HG03469 (cell line): ENCODE results near the gene CCDC8.
"Not testable (repeated sequence)": the region's sequence is repeated elsewhere in the genome, so short reads cannot be mapped to it uniquely, and the experiment has no call there.

ENCODE experiments used
- ATAC-seq: cut with Tn5 transposase; IDR thresholded peaks from one replicate; pipeline ENCODE4 v1.9.1; 2021; ENCODE audit warnings: mild to moderate bottlenecking, moderate library complexity, moderate number of reproducible peaks; ENCODE audit not compliant: unreplicated experiment

CCDC8 gene

GRCh38 chr19:46383846-46384245, 29.5 kb downstream of the CCDC8 start:
- no peak for ATAC-seq

GRCh38 chr19:46383171-46383815, 30.1 kb downstream of the CCDC8 start:
- no peak for ATAC-seq

GRCh38 chr19:46381756-46382345, 31.5 kb downstream of the CCDC8 start:
- no peak for ATAC-seq

- no peak for ATAC-seq
These were observed 32.0 kb downstream of the CCDC8 start for GRCh38 chr19:46381346-46381745.

- no peak for ATAC-seq
These were observed 32.7 kb downstream of the CCDC8 start for GRCh38 chr19:46380690-46381089.

GRCh38 chr19:46378268-46378667, 35.1 kb downstream of the CCDC8 start:
- no peak for ATAC-seq

GRCh38 chr19:46376241-46377153, 36.9 kb downstream of the CCDC8 start:
- ATAC-seq, result no peak

- ATAC-seq, result not testable (repeated sequence)
These were observed 37.8 kb downstream of the CCDC8 start for GRCh38 chr19:46375476-46376067.

GRCh38 chr19:46374536-46375475, 38.6 kb downstream of the CCDC8 start:
- no peak for ATAC-seq

GRCh38 chr19:46373491-46374359, 39.6 kb downstream of the CCDC8 start:
- no peak for ATAC-seq

GRCh38 chr19:46372901-46373490, 40.4 kb downstream of the CCDC8 start:
- ATAC-seq, result no peak

- ATAC-seq, result no peak
These were observed 41.9 kb downstream of the CCDC8 start for GRCh38 chr19:46371371-46371901.

GRCh38 chr19:46369817-46370216, 43.5 kb downstream of the CCDC8 start:
- no peak for ATAC-seq

- no peak for ATAC-seq
These were observed 45.2 kb downstream of the CCDC8 start for GRCh38 chr19:46368116-46368515.

GRCh38 chr19:46367426-46367825, 45.9 kb downstream of the CCDC8 start:
- no peak for ATAC-seq

- ATAC-seq, result no peak
These were observed 46.6 kb downstream of the CCDC8 start for GRCh38 chr19:46366620-46367292.

- no peak for ATAC-seq
These were observed 47.8 kb downstream of the CCDC8 start for GRCh38 chr19:46365561-46365960.

GRCh38 chr19:46364359-46364758, 49.0 kb downstream of the CCDC8 start:
- ATAC-seq, result no peak
